AG04450 (cell line): ENCODE measurements around the gene SCN9A. TPM values are rescaled to one million over a fixed set of nuclear protein-coding genes. Genes with fewer than 3 reads are reported as not detected.
"Not testable (repeated sequence)": the region's sequence is repeated elsewhere in the genome, so short reads cannot be mapped to it uniquely, and the experiment has no call there.

Experiments used
- CTCF ChIA-PET: fragments of 300-600, 350-600 bp; formaldehyde crosslinking; extraction: SDS; loops from one replicate; lab custom pipeline; 2022; ENCODE audit warnings: antibody characterized with exemption, inconsistent platforms; lab: Charles Lee
- POLR2A ChIA-PET: fragments of 350-600 bp; formaldehyde crosslinking; extraction: SDS; loops from one replicate; lab custom pipeline; 2021; ENCODE audit warnings: antibody characterized with exemption, inconsistent platforms; lab: Yijun Ruan, JAX
- DNase-seq: peaks from one replicate; pipeline ENCODE4 v3.0.0-alpha.2; 2011; ENCODE audit warnings: low read depth, low spot score
- H3K27ac ChIP-seq: one replicate; pipeline ENCODE4 v1.5.1; 2012; ENCODE audit warnings: low read depth, low read length, control low read depth
- H3K27me3 ChIP-seq: one replicate; pipeline ENCODE4 v1.6.0; 2012; ENCODE audit warnings: low read length; ENCODE audit not compliant: control insufficient read depth, insufficient read depth
- H3K4me3 ChIP-seq: 2 replicates; pipeline ENCODE4 v1.5.1; 2011; ENCODE audit warnings: mild to moderate bottlenecking, low read depth, low read length, control low read depth
- H3K9me3 ChIP-seq: 2 replicates; pipeline ENCODE4 v1.5.1; 2012; ENCODE audit warnings: low read length; ENCODE audit not compliant: control insufficient read depth, insufficient read depth
- polyA plus RNA-seq: library from polyadenylated mRNA; depleted of rRNA; stranded (reverse); fragments of >200 nt; gene quantifications from 2 replicates; pipeline ENCODE4 v1.2.3, GENCODE V29; 2011
- TF ChIP-seq, protein P1 (sequence below): IDR thresholded peaks from 2 replicates; pipeline ENCODE4 v1.5.1; 2011; ENCODE audit warnings: low read depth, low read length, control low read depth, inconsistent platforms

Gene SCN9A
- polyA plus RNA-seq, 1 experiment, result 56.8 TPM

DNA sequence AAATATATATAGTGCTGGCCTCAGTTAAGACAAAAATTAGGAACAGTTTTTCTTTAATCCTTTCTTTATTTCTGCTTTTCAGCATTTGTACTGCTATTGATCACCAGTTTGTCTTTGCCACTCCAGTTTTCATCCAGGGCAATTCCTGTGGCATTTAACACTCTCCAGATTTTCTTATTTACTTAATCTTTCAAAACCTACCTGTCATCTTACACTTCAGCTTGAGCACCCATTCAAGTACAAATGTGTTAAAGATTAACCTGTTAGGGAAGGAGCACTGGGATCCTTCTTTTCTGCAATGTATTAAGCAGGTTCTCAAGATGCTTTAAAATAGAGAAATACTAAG is 146.1 kb downstream of the SCN9A start:
- Histone ChIP-seq H3K27ac (no peak overlapping the region), H3K27me3 (no peaks in the 10 kb centered on the region), H3K4me3 (no peak overlapping the region), H3K9me3 (no peaks in the 10 kb centered on the region)
- no peak for DNase-seq
- TF ChIP-seq, protein P1, sequence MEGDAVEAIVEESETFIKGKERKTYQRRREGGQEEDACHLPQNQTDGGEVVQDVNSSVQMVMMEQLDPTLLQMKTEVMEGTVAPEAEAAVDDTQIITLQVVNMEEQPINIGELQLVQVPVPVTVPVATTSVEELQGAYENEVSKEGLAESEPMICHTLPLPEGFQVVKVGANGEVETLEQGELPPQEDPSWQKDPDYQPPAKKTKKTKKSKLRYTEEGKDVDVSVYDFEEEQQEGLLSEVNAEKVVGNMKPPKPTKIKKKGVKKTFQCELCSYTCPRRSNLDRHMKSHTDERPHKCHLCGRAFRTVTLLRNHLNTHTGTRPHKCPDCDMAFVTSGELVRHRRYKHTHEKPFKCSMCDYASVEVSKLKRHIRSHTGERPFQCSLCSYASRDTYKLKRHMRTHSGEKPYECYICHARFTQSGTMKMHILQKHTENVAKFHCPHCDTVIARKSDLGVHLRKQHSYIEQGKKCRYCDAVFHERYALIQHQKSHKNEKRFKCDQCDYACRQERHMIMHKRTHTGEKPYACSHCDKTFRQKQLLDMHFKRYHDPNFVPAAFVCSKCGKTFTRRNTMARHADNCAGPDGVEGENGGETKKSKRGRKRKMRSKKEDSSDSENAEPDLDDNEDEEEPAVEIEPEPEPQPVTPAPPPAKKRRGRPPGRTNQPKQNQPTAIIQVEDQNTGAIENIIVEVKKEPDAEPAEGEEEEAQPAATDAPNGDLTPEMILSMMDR, result no peak
- CTCF ChIA-PET, result no interaction called here
- POLR2A ChIA-PET, result no interaction called here

- TF ChIP-seq, protein P1, result no peak
- CTCF ChIA-PET, result no interaction called here
- H3K9me3 ChIP-seq, result no peaks in the 10 kb centered on the region
These were observed 151.5 kb downstream of the SCN9A start for GRCh38 chr2:166224197-166224596.

DNA sequence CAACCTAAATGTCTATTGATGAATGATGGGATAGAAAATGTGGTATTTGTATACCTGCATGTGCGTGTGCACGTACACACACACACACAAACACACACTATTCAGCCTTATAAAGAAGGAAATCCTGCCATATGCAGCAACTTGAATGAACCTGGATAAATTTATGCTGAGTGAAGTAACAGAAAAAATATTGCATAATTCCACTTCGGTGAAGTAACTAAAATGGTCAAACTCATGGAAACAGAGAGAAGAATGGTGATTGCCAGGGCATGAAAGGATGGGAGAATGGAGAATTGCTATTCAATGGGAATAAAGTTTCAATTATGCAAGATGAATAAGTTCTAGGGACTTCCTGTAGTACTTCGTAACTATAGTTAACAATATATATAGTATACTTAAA is 152.4 kb downstream of the SCN9A start:
- ChIA-PET POLR2A (no interaction called here), CTCF (no interaction called here)
- no peak overlapping the region for H3K27ac ChIP-seq
- no peak for DNase-seq
- H3K27me3 ChIP-seq, result no peaks in the 10 kb centered on the region
- TF ChIP-seq, protein P1, result no peak
- no peak overlapping the region for H3K4me3 ChIP-seq
- no peaks in the 10 kb centered on the region for H3K9me3 ChIP-seq

More at GRCh38 chr2:166224197-166224596, 151.5 kb downstream of the SCN9A start:
- no peak overlapping the region for H3K4me3 ChIP-seq
- no peaks in the 10 kb centered on the region for H3K27me3 ChIP-seq
- POLR2A ChIA-PET, result no interaction called here
- no peak overlapping the region for H3K27ac ChIP-seq
- no peak for DNase-seq

DNA sequence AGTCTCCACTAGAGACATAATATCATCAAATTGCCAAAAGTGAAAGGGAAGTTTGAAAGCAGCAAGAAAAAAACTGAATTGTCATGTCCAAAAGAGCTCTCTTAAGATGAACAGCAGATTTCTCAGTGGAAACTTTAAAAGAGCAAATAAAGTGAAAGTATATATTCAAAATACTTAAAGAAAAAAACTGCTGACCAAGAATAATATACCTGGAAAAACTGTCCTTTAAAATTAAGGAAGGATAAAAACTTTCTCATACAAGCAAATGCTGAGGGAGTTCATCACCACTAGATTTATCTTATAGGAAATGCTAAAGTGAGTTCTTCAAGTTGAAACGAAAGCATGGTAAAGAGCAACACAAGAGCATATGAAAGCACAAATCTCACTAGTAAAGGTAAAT is 164.7 kb downstream of the SCN9A start:
- CTCF ChIA-PET, result no interaction called here
- Histone ChIP-seq H3K27ac (no peak overlapping the region), H3K9me3 (peaks cover 5% of the 10 kb centered on the region; the same call in 1 of the 2 replicates), H3K4me3 (no peak overlapping the region), H3K27me3 (no peaks in the 10 kb centered on the region)
- no peak for DNase-seq
- TF ChIP-seq, protein P1, result no peak
- POLR2A ChIA-PET, result no interaction called here

DNA sequence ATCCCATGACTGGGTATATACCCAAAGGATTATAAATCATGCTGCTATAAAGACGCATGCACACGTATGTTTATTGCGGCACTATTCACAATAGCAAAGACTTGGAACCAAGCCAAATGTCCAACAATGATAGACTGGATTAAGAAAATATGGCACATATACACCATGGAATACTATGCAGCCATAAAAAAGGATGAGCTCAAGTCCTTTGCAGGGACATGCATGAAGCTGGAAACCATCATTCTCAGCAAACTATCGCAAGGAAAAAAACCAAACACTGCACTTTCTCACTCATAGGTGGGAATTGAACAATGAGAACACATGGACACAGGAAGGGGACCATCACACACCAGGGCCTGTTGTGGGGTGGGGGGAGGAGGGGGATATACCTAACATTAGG is 165.8 kb downstream of the SCN9A start:
- CTCF ChIA-PET, H3K27me3 ChIP-seq, DNase-seq, H3K27ac ChIP-seq, POLR2A ChIA-PET, H3K4me3 ChIP-seq, H3K9me3 ChIP-seq: not testable (repeated sequence)

DNA sequence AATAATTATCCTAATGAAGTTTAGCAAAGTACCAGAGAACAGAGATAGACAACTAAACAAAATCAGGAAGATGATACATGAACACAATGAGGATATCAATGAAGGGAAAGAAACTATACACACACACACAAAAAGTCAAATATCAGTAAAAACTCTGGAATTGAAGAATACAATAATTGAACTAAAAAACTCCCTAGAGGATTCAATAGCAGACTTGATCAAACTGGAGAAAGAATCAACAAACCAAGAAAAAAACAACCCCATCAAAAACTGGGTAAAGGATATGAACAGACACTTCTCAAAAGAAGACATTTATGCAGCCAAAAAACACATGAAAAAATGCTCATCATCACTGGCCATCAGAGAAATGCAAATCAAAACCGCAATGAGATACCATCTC is 166.4 kb downstream of the SCN9A start:
- DNase-seq, CTCF ChIA-PET, POLR2A ChIA-PET, H3K4me3 ChIP-seq, H3K27me3 ChIP-seq, H3K27ac ChIP-seq, H3K9me3 ChIP-seq: not testable (repeated sequence)

- POLR2A ChIA-PET, CTCF ChIA-PET, H3K27me3 ChIP-seq, H3K9me3 ChIP-seq, DNase-seq, H3K27ac ChIP-seq, H3K4me3 ChIP-seq: not testable (repeated sequence)
These were observed 169.6 kb downstream of the SCN9A start for GRCh38 chr2:166206153-166206552.
